Measurements from ENCODE around the gene MCAT.

Gene MCAT

GRCh38 chr22:43179911-43180195 lies 36.7 kb upstream of the MCAT start:
- Mint-ChIP-seq H3K27me3 (no peaks in the 10 kb centered on the region), H3K4me3 (no peak overlapping the region), H3K27ac (peak overlapping the region in 1 of 2 donors; percentile 22), H3K36me3 (ENCODE audit: insufficient read depth) (peaks cover 15% of the 10 kb centered on the region), H3K4me1 (ENCODE audit: low read depth in 2 of 2) (peaks cover 6% of the 10 kb centered on the region in 2 donors), H3K9me3 (no peaks in the 10 kb centered on the region)
- ATAC-seq (replicated peaks) (no peak), DNase-seq (no peak)

- H3K4me1 Mint-ChIP-seq (ENCODE audit: low read depth in 2 of 2) = peaks cover 6% of the 10 kb centered on the region in 2 donors
- DNase-seq (no peak), ATAC-seq (replicated peaks) (no peak)
- no peaks in the 10 kb centered on the region for H3K27me3 Mint-ChIP-seq
- H3K36me3 Mint-ChIP-seq (ENCODE audit: insufficient read depth) = peaks cover 10% of the 10 kb centered on the region
- H3K27ac Mint-ChIP-seq = no peak overlapping the region
- no peak overlapping the region for H3K4me3 Mint-ChIP-seq
- H3K9me3 Mint-ChIP-seq = no peaks in the 10 kb centered on the region
These were observed 36.1 kb upstream of the MCAT start for GRCh38 chr22:43179146-43179910.

- DNase-seq = no peak
- Mint-ChIP-seq H3K27ac (peak overlapping the region in 1 of 2 donors; percentile 44), H3K4me3 (no peak overlapping the region), H3K9me3 (no peaks in the 10 kb centered on the region), H3K27me3 (no peaks in the 10 kb centered on the region), H3K4me1 (ENCODE audit: low read depth in 2 of 2) (peaks cover 2 to 3% of the 10 kb centered on the region in 2 donors), H3K36me3 (ENCODE audit: insufficient read depth) (peaks cover 9% of the 10 kb centered on the region)
- ATAC-seq (replicated peaks) = no peak
These were observed 34.3 kb upstream of the MCAT start for GRCh38 chr22:43177479-43177878.

GRCh38 chr22:43176090-43176489 lies 32.9 kb upstream of the MCAT start:
- no peak overlapping the region for H3K4me3 Mint-ChIP-seq
- no peak for ATAC-seq (replicated peaks)
- H3K27me3 Mint-ChIP-seq = no peaks in the 10 kb centered on the region
- no peaks in the 10 kb centered on the region for H3K9me3 Mint-ChIP-seq
- H3K27ac Mint-ChIP-seq = peak overlapping the region in 1 of 2 donors; percentile 12
- H3K4me1 Mint-ChIP-seq (ENCODE audit: low read depth in 2 of 2) = no peaks in the 10 kb centered on the region
- H3K36me3 Mint-ChIP-seq (ENCODE audit: insufficient read depth) = peaks cover 12% of the 10 kb centered on the region
- DNase-seq = no peak

- Mint-ChIP-seq H3K27me3 (no peaks in the 10 kb centered on the region), H3K27ac (no peak overlapping the region), H3K9me3 (no peaks in the 10 kb centered on the region), H3K4me1 (ENCODE audit: low read depth in 2 of 2) (no peaks in the 10 kb centered on the region), H3K4me3 (no peak overlapping the region), H3K36me3 (ENCODE audit: insufficient read depth) (peaks cover 12% of the 10 kb centered on the region)
- ATAC-seq (replicated peaks) (no peak), DNase-seq (no peak)
These were observed 31.8 kb upstream of the MCAT start for GRCh38 chr22:43174941-43175531.

- H3K9me3 Mint-ChIP-seq = no peaks in the 10 kb centered on the region
- DNase-seq = no peak
- H3K4me3 Mint-ChIP-seq = no peak overlapping the region
- no peak overlapping the region for H3K27ac Mint-ChIP-seq
- peaks cover 12% of the 10 kb centered on the region for H3K36me3 Mint-ChIP-seq (ENCODE audit: insufficient read depth)
- H3K4me1 Mint-ChIP-seq (ENCODE audit: low read depth in 2 of 2) = no peaks in the 10 kb centered on the region
- no peaks in the 10 kb centered on the region for H3K27me3 Mint-ChIP-seq
- ATAC-seq (replicated peaks) = no peak
These were observed 30.9 kb upstream of the MCAT start for GRCh38 chr22:43173976-43174720.

- Mint-ChIP-seq H3K36me3 (ENCODE audit: insufficient read depth) (peaks cover 8% of the 10 kb centered on the region), H3K27me3 (no peaks in the 10 kb centered on the region), H3K4me1 (ENCODE audit: low read depth in 2 of 2) (no peaks in the 10 kb centered on the region), H3K4me3 (no peak overlapping the region), H3K9me3 (no peaks in the 10 kb centered on the region), H3K27ac (no peak overlapping the region)
- ATAC-seq (replicated peaks) (no peak), DNase-seq (no peak)
These were observed 30.4 kb upstream of the MCAT start for GRCh38 chr22:43173566-43173965.

- no peak for ATAC-seq (replicated peaks)
- Mint-ChIP-seq H3K4me3 (no peak overlapping the region), H3K27me3 (no peaks in the 10 kb centered on the region), H3K4me1 (ENCODE audit: low read depth in 2 of 2) (no peaks in the 10 kb centered on the region), H3K27ac (no peak overlapping the region), H3K9me3 (no peaks in the 10 kb centered on the region), H3K36me3 (ENCODE audit: insufficient read depth) (peaks cover 8% of the 10 kb centered on the region)
- no peak for DNase-seq
These were observed 29.0 kb upstream of the MCAT start for GRCh38 chr22:43172191-43172590.

GRCh38 chr22:43171607-43172006 lies 28.4 kb upstream of the MCAT start:
- ATAC-seq (replicated peaks) (no peak), DNase-seq (no peak)
- H3K4me3 Mint-ChIP-seq = no peak overlapping the region
- H3K36me3 Mint-ChIP-seq (ENCODE audit: insufficient read depth) = peaks cover 8% of the 10 kb centered on the region
- no peaks in the 10 kb centered on the region for H3K4me1 Mint-ChIP-seq (ENCODE audit: low read depth in 2 of 2)
- H3K9me3 Mint-ChIP-seq = no peaks in the 10 kb centered on the region
- H3K27me3 Mint-ChIP-seq = no peaks in the 10 kb centered on the region
- H3K27ac Mint-ChIP-seq = no peak overlapping the region

GRCh38 chr22:43171019-43171491 lies 27.9 kb upstream of the MCAT start:
- Mint-ChIP-seq H3K4me1 (ENCODE audit: low read depth in 2 of 2) (no peaks in the 10 kb centered on the region), H3K27me3 (no peaks in the 10 kb centered on the region), H3K9me3 (no peaks in the 10 kb centered on the region), H3K4me3 (no peak overlapping the region), H3K27ac (no peak overlapping the region), H3K36me3 (ENCODE audit: insufficient read depth) (peaks cover 6% of the 10 kb centered on the region)
- DNase-seq = no peak
- ATAC-seq (replicated peaks) = no peak

- Mint-ChIP-seq H3K4me3 (no peak overlapping the region), H3K4me1 (ENCODE audit: low read depth in 2 of 2) (no peaks in the 10 kb centered on the region), H3K27me3 (no peaks in the 10 kb centered on the region), H3K9me3 (no peaks in the 10 kb centered on the region), H3K36me3 (ENCODE audit: insufficient read depth) (peaks cover 5% of the 10 kb centered on the region), H3K27ac (no peak overlapping the region)
- DNase-seq (no peak), ATAC-seq (replicated peaks) (no peak)
These were observed 26.9 kb upstream of the MCAT start for GRCh38 chr22:43170131-43170480.

- Mint-ChIP-seq H3K27ac (peak overlapping the region in 1 of 2 donors; percentile 44), H3K4me3 (no peak overlapping the region), H3K4me1 (ENCODE audit: low read depth in 2 of 2) (peaks cover 0 to 2% of the 10 kb centered on the region in 2 donors), H3K36me3 (ENCODE audit: insufficient read depth) (peaks cover 5% of the 10 kb centered on the region), H3K9me3 (no peaks in the 10 kb centered on the region), H3K27me3 (no peaks in the 10 kb centered on the region)
- no peak for ATAC-seq (replicated peaks)
- no peak for DNase-seq
These were observed 26.3 kb upstream of the MCAT start for GRCh38 chr22:43169310-43170130.

- H3K4me3 Mint-ChIP-seq = no peak overlapping the region
- H3K4me1 Mint-ChIP-seq (ENCODE audit: low read depth in 2 of 2) = peaks cover 0 to 6% of the 10 kb centered on the region in 2 donors
- no peaks in the 10 kb centered on the region for H3K27me3 Mint-ChIP-seq
- H3K27ac Mint-ChIP-seq = peak overlapping the region in 1 of 2 donors; percentile 44
- no peaks in the 10 kb centered on the region for H3K9me3 Mint-ChIP-seq
- H3K36me3 Mint-ChIP-seq (ENCODE audit: insufficient read depth) = peaks cover 5% of the 10 kb centered on the region
- DNase-seq (no peak), ATAC-seq (replicated peaks) (no peak)
These were observed 25.5 kb upstream of the MCAT start for GRCh38 chr22:43168471-43169309.
